Dermis microvascular lymphatic vessel endothelial cell (primary cell): ENCODE measurements around the gene ZNHIT1. TPM values are rescaled to one million over a fixed set of nuclear protein-coding genes. Genes with fewer than 3 reads are reported as not detected.
"Not testable (repeated sequence)": the region's sequence is repeated elsewhere in the genome, so short reads cannot be mapped to it uniquely, and the experiment has no call there.

ENCODE experiments used
- DNase-seq, 2 donors: peaks; one replicate each; pipeline versions ENCODE4 v3.0.0 to v3.0.0-alpha.2; 2010; ENCODE audit warnings: low read depth in 2 of 2
- total RNA-seq: library from RNA; depleted of rRNA; stranded (reverse); fragments of >200 nt; gene quantifications from 2 replicates; pipeline ENCODE4 v1.2.1, GENCODE V29; 2014

Gene ZNHIT1
- total RNA-seq, 1 donor from 2014 or later, result 83.1 TPM

- DNase-seq, result no peak
These were observed 22.5 kb downstream of the ZNHIT1 start for GRCh38 chr7:101240226-101241014.

GRCh38 chr7:101241015-101241363 is 23.0 kb downstream of the ZNHIT1 start:
- no peak for DNase-seq

GRCh38 chr7:101241443-101242349 is 23.7 kb downstream of the ZNHIT1 start:
- no peak for DNase-seq

DNA sequence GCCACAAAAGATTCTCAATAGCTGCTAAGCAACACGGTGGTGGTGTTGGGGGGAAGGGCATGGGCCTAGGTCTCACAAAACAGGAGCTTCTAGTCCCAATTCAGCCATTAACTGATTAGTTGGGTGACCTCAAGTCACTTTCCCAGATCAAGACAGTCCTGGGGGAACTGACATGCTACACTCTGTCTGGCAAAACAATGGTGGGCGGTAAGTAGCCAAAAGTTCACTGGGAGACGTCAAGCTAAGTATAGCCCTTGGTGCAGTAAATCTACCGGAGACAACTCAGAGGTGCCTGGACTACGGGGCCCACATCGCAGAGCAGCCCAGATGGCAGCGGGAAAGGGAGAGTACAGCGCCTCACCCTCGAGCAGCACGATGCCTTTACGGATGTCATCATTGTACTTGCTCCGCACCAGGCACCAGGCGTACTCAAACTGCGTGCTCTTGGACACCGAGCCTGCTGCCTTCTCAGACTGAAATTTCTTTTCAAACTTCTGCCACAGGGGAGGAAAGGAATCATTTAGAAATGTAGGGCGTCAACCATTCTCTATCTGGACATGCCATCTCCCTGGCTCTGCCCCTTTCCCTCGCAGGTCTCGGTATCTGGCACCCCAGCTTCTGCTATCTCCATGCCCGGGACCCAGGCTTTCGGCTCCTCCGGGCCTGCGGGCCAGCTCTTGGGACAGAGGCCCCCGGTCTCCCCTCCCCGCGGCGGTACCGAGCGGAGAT is 25.8 kb downstream of the ZNHIT1 start:
- DNase-seq, result peak in 1 of 2 donors; percentile 47

- peak; percentile 76 to 92 for DNase-seq
These were observed 26.6 kb downstream of the ZNHIT1 start, which contains the start of gene FIS1 for GRCh38 chr7:101244375-101245146. TSS of gene FIS1 (minus strand) at chr7:101245081. CDS start at chr7:101245004, 77 bp downstream.

DNA sequence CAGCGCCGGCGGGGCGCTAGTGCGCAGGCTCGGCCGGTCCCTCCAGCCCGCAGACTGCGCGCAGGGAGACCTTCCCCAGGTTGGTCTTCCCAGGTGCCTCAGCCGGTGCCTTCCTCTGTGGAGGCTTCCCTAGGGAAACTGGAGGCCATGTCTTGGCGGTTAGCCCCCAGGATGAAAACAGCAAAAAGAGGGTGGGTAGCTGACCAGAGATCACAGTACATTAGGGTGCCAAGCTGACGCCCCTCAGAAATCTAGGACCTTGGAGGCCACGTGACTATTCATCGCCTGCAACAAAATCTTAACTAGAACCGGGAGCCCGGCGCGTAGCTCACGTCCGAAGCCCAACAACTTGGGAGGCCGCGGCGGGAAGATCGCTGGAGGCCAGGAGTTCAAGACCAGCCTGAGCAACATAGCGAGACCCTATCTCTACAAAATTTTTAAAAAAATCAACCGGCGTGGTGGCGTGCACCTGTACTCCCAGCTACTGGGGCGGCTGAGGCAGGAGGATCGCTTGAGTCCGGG is 27.2 kb downstream of the ZNHIT1 start:
- DNase-seq, result no peak

GRCh38 chr7:101248276-101248675 is 30.3 kb downstream of the ZNHIT1 start:
- no peak for DNase-seq

DNA sequence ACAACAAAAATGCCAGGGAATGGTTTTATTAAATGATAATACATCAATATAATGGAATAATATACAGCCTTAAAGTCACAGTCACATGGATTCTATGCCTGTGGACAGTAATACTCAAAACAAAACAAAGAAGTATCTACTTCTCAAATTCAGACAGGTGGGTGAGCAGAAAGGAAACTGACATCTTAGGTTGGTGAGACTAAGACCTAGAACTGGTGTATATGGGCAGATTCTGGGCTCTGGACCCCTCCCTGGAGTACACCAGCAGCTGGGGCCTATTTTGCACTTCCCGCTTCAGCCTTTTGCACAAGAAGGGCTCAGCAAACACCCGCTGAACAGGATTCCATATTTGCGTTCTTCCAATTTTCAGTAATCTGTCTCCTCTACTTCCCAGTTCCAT is 32.4 kb downstream of the ZNHIT1 start:
- no peak for DNase-seq

DNA sequence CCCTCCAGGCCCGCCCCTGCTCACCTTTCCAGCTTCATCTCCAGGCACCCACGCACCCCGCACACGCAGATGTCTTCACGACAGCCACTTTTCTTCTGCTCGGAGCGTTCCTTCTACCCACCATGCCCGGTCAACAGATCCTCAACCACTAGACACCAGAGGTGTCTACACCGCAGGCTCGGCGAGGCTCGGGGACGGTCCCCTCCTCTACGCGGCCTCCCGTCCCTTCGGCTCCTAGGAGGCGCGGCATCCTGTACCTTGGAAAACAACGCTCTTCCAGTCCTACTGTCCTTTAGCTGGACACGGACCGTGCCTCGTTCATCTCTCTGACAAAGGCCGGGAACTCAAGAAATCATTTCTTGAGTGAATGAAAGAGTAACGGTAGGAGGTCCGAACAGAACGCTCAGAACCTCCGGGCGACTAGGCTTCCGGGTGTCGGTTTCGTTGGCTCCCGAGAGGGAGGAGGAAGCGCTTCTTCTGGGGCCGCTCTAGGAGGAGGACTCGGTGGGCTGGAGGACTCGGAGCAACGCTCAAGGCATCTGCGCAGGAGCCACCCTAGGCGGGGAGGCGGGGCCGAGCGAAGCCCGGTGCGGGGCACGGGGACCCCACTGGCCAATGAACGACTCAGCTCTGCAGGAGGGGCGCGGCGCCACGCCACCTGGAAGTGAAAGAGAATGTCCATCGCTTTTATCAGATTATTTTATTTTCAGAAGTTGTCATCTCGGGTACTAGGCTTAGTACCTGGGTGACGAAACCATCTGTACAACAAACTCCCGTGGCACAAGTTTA is 34.1 kb downstream of the ZNHIT1 start:
- peak; percentile 96 to 99 for DNase-seq

GRCh38 chr7:101253199-101253598 is 35.2 kb downstream of the ZNHIT1 start:
- not testable (repeated sequence) for DNase-seq

- no peak for DNase-seq
These were observed 37.8 kb downstream of the ZNHIT1 start for GRCh38 chr7:101255796-101256195.

DNA sequence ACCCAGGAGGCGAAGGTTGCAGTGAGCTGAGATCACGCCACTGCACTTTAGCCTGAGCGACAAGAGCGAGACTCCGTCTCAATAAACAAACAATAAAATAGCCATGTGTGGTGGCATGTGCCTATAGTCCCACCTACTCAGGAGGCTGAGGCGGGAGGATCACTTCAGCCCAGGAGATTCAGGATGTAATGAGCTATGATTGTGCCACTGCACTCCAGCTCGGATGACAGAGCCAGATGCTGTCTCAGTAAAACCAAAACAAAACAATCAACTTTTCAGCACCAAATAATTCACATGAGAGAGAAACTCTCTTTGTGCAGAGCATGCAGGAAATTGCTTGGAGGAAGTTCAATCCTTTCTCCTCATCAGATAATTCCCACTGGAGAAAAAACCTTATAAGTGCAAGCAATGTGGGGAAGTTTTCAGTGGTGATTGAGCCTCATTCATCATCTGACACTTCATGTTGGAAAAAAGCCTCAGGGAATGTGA is 40.3 kb downstream of the ZNHIT1 start:
- DNase-seq, result no peak

GRCh38 chr7:101264102-101264706 is 46.2 kb downstream of the ZNHIT1 start:
- not testable (repeated sequence) for DNase-seq

- no peak for DNase-seq
These were observed 47.9 kb downstream of the ZNHIT1 start for GRCh38 chr7:101265622-101266516.

DNA sequence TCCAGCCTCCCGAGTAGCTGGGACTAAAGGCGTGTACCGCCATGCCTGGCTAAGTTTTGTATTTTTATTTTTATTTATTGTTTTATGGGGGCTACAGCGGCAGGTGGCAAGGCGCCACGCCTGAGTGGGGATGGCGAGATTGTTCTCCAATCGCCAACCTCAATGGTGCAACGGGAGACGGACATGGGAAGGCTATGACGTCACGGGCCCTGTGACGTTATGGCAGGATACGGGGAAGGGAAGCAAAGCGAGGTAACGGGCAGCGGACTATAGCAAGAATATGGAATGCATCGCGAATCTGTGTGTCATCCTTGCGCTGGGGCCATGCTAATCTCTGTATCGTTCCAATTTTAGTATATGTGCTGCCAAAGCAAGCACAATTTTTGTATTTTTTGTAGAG is 51.7 kb downstream of the ZNHIT1 start:
- no peak for DNase-seq

DNA sequence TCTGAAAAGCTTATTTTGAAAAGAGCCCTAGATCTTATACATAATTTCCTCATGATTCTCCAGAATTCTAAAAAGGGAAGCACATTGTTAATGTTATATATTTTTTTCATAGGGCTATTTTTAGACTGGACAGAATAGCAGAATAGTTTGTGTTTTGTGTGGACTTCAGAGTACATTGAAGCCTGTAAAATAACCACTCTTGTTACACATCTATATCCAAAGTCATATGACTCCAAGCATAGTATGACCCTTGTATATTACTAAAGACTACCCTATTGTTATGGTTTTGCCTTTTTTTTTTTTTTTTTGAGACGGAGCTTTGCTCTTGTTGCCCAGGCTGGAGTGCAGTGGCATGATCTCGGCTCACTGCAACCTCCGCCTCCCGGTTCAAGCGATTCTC is 53.1 kb downstream of the ZNHIT1 start:
- no peak for DNase-seq

DNA sequence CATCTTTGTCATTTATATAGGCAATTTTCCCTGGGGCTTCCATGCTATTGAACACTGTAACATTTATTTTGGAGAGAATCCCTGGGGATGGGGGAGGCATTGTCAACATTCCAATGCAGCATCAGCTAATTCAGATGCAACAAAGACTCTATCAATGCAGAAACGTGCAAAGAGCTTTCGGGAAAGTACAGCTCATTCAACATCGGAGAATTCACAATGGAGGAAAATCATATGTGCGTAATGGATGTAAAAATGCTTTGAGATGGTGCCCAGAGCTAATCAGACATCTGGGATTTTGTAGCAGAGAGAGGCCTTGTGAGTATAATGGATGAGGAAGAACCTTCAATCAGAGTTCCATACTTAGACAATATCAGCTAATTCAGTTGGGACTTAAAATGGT is 55.2 kb downstream of the ZNHIT1 start:
- DNase-seq, result no peak
